Lung microvascular endothelial cell (primary cell): Measurements from ENCODE around the gene SLC22A1. TPM values are rescaled to one million over a fixed set of nuclear protein-coding genes. Genes with fewer than 3 reads are reported as not detected.
"Not testable (repeated sequence)": the region's sequence is repeated elsewhere in the genome, so short reads cannot be mapped to it uniquely, and the experiment has no call there.

ENCODE experiments used
- DNase-seq, 2 donors: peaks; one replicate each; pipeline versions ENCODE4 v3.0.0 to v3.0.0-alpha.2; 2010; ENCODE audit warnings: low read depth in 2 of 2
- total RNA-seq: library from RNA; depleted of rRNA; stranded (reverse); fragments of >200 nt; gene quantifications from 2 replicates; pipeline ENCODE4 v1.2.1, GENCODE V29; 2014

Gene SLC22A1
- total RNA-seq, 1 donor from 2014 or later: not detected

GRCh38 chr6:160093061-160093460, 28.6 kb upstream of the SLC22A1 start:
- DNase-seq: no peak

- DNase-seq: no peak
Measured at GRCh38 chr6:160093946-160094345, 27.7 kb upstream of the SLC22A1 start.

- no peak for DNase-seq
Measured at GRCh38 chr6:160095146-160095845, 26.3 kb upstream of the SLC22A1 start.

- DNase-seq: no peak
Measured at GRCh38 chr6:160101277-160102205, 20.1 kb upstream of the SLC22A1 start.

GRCh38 chr6:160102399-160102798, 19.2 kb upstream of the SLC22A1 start:
- no peak for DNase-seq

- DNase-seq: peak; percentile 49 to 55
Measured at GRCh38 chr6:160102956-160103824, 18.4 kb upstream of the SLC22A1 start.

GRCh38 chr6:160103825-160104100, 17.9 kb upstream of the SLC22A1 start:
- no peak for DNase-seq

GRCh38 chr6:160104821-160105517, 16.6 kb upstream of the SLC22A1 start:
- no peak for DNase-seq

GRCh38 chr6:160106010-160106409, 15.6 kb upstream of the SLC22A1 start:
- DNase-seq: no peak

GRCh38 chr6:160106701-160107100, 14.9 kb upstream of the SLC22A1 start:
- no peak for DNase-seq

GRCh38 chr6:160108077-160108476, 13.5 kb upstream of the SLC22A1 start:
- DNase-seq: no peak

GRCh38 chr6:160110586-160111123, 11.0 kb upstream of the SLC22A1 start:
- no peak for DNase-seq

GRCh38 chr6:160111806-160112205, 9.8 kb upstream of the SLC22A1 start:
- DNase-seq: no peak

- no peak for DNase-seq
Measured at GRCh38 chr6:160112628-160113299, 8.9 kb upstream of the SLC22A1 start.

GRCh38 chr6:160114536-160114935, 7.1 kb upstream of the SLC22A1 start:
- DNase-seq: not testable (repeated sequence)

GRCh38 chr6:160115421-160115820, 6.2 kb upstream of the SLC22A1 start:
- no peak for DNase-seq

- no peak for DNase-seq
Measured at GRCh38 chr6:160116411-160116810, 5.2 kb upstream of the SLC22A1 start.

GRCh38 chr6:160117137-160117536, 4.5 kb upstream of the SLC22A1 start:
- DNase-seq: no peak

- no peak for DNase-seq
Measured at GRCh38 chr6:160118620-160119229, 2.9 kb upstream of the SLC22A1 start.

- DNase-seq: no peak
Measured at GRCh38 chr6:160120087-160120486, 1.5 kb upstream of the SLC22A1 start.
